ENCODE measurements around the gene HINFP. TPM values are rescaled to one million over a fixed set of nuclear protein-coding genes. Genes with fewer than 3 reads are reported as not detected.

Gene HINFP
- total and polyA plus RNA-seq, 2 of the 4 experiments (the other 2 are of a cell fraction): 9.1 to 15.3 TPM

DNA sequence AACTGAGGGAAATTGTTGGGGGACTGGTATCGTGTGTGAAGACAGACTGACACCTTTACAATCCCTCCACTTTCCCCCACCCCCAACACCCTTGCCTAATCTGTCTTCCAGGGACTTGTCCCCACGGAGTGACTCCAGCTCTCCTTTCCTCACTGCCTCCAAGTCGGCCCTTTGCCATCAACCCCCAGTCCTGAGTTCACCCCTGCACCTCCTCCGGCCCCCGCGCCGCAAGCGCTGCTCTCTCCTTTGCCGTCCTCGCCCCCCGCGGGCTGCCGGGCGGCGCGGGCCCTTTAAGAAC is 27.3 kb downstream of the HINFP start:
- dilution Hi-C loops (cut with HindIII; ENCODE audit: low sequenced_read_pairs, unreplicated experiment): no loop called here
- Histone ChIP-seq H3K4me3 (ENCODE audit: insufficient read depth, low read depth, low read length) (peak overlapping the region; percentile 66), H2AK5ac (ENCODE audit: low read depth, low read length) (no peak overlapping the region), H4K5ac (ENCODE audit: low read depth, low read length) (no peak overlapping the region), H2BK120ac (ENCODE audit: low read depth, low read length) (no peak overlapping the region), H3K4me1 (ENCODE audit: control insufficient read depth, insufficient read depth, low read length) (0 out of 2 replicates have a peak, but pooled peaks cover 2% of the 10 kb centered on the region), H2AFZ (replicated peaks; ENCODE audit: low read length, poor library complexity) (peak overlapping the region; percentile 97), H4K20me1 (ENCODE audit: insufficient read depth, low read length) (no peaks in the 10 kb centered on the region), H3K4ac (ENCODE audit: low read depth, low read length) (0 out of 2 replicates have a peak overlapping the region, but pooled peaks have one; percentile 38), H2BK20ac (ENCODE audit: low read depth, low read length) (no peak overlapping the region), H3K56ac (ENCODE audit: extremely low read depth, insufficient read depth, low read length) (no peak overlapping the region), H4K91ac (ENCODE audit: insufficient read depth, low read depth, low read length) (no peak overlapping the region), H3K4me2 (ENCODE audit: low read depth, low read length) (peak overlapping the region; percentile 96), H3K9me1 (ENCODE audit: insufficient read depth, low read length) (no peaks in the 10 kb centered on the region; the same call in 1 of the 2 replicates), H3K9me3 (ENCODE audit: control insufficient read depth, insufficient read depth, low read length) (no peaks in the 10 kb centered on the region), H3K27ac (ENCODE audit: insufficient read depth, low read length) (no peak overlapping the region), H3K27me3 (ENCODE audit: control insufficient read depth, insufficient read depth, low read length) (peaks cover 45% of the 10 kb centered on the region), H2AK9ac (replicated peaks; ENCODE audit: low read depth, low read length, poor library complexity) (no peak overlapping the region), H2BK5ac (ENCODE audit: low read depth, low read length, poor library complexity, severe bottlenecking) (no peak overlapping the region), H3K14ac (replicated peaks; ENCODE audit: low read depth, low read length) (peak overlapping the region; percentile 74; the same call in 1 of the 2 replicates), H3K9ac (ENCODE audit: low read depth, low read length) (peak overlapping the region; percentile 51; the same call in 1 of the 2 replicates), H4K8ac (ENCODE audit: low read depth in 2 of 2, low read length in 2 of 2) (no peak overlapping the region; a peak in 1 of 4 replicates), H2BK15ac (ENCODE audit: low read depth, low read length) (no peak overlapping the region), H3K23ac (ENCODE audit: low read depth, low read length) (peak overlapping the region; percentile 65; the same call in 1 of the 2 replicates), H3K36me3 (ENCODE audit: control insufficient read depth, insufficient read depth, low read length) (no peaks in the 10 kb centered on the region), H3K18ac (ENCODE audit: low read depth, low read length) (no peak overlapping the region; the same call in 1 of the 2 replicates), H3K79me1 (ENCODE audit: low read depth in 1 of 2, low read length in 2 of 2) (no peaks in the 10 kb centered on the region)
- peak; percentile 18; the same call in 1 of the 2 replicates for TF ChIP-seq MAZ (IDR thresholded peaks at IDR 0.05; ENCODE audit: borderline replicate concordance, low read depth, low read length)
- TF ChIP-seq NFE2L2 (IDR thresholded peaks at IDR 0.05; ENCODE audit: low read depth, low read length): no peak
- ChIA-PET CTCF (no interaction called here), POLR2A (ENCODE audit: unreplicated experiment) (no interaction called here)
- 6% methylated on average over 9 of the region's 16 CpGs; no CpG with 5 or more reads in 1 of the 2 experiments for WGBS, 2 experiments (ENCODE audit: extremely low coverage in 2 of 2, insufficient read length in 1 of 2)
- no peak for DNase-seq
- no peak for ATAC-seq (ENCODE audit: low read depth)
- intact Hi-C loops (cut with micrococcal nuclease): loop anchor here (5.0 kb wide), 2 partner anchors 174 to 189 kb away; no protein-coding TSS in a partner anchor
- no TSS peak for BruUV-seq (replicated peaks)
- in situ Hi-C loops (cut with MboI; ENCODE audit: low sequenced_read_pairs): no loop called here

Measured in IMR-90 (cell line).